ENCODE data around the gene TDRD6. TPM values are rescaled to one million over a fixed set of nuclear protein-coding genes. Genes with fewer than 3 reads are reported as not detected.

Gene TDRD6
- total RNA-seq, 1 experiment from 2014 or later: 0.02 TPM

DNA sequence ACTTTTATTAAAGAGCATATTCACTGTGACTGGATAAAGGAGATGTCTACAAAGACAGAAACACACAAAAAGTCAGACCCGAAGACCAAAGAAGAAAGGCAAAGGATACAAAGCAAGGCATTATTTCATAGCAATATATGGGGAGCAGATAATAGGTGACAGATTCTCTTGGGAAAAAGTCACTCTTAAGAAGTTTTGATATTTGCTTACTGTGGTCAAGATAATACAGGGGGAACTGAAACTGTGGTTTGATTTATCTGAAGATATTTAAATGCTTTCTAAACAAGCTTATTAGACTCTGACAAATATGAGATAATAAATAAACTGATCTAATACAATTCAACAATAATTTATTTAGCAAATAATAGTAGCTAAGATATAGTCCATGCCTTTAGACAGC is 49.8 kb upstream of the TDRD6 start:
- Histone ChIP-seq H3K23me2 (ENCODE audit: insufficient read length, low read depth, low read length, poor library complexity, severe bottlenecking) (no peaks in the 10 kb centered on the region), H3K4me2 (ENCODE audit: insufficient read depth, insufficient read length, low read length) (no peak overlapping the region), H3K79me2 (ENCODE audit: insufficient read depth, low read length) (no peaks in the 10 kb centered on the region), H2AK5ac (ENCODE audit: insufficient read length, low read length) (no peak overlapping the region), H4K5ac (ENCODE audit: insufficient read length, low read depth, low read length) (no peak overlapping the region), H3K18ac (ENCODE audit: insufficient read length, low read depth, low read length) (no peak overlapping the region), H3K4ac (ENCODE audit: low read depth, low read length) (no peak overlapping the region), H3K56ac (ENCODE audit: insufficient read length, low read depth, low read length) (no peak overlapping the region), H3K27me3 (ENCODE audit: insufficient read depth, low read length) (no peaks in the 10 kb centered on the region), H3K4me1 (ENCODE audit: insufficient read depth, low read length) (no peaks in the 10 kb centered on the region), H3K27ac (ENCODE audit: insufficient read length, low read depth, low read length) (no peak overlapping the region), H2AFZ (ENCODE audit: low read length) (no peak overlapping the region), H3K9me3 (ENCODE audit: control insufficient read depth, low read depth, low read length) (no peaks in the 10 kb centered on the region), H2BK15ac (ENCODE audit: low read depth, low read length) (no peak overlapping the region), H4K20me1 (ENCODE audit: control insufficient read depth, insufficient read depth, insufficient read length) (no peaks in the 10 kb centered on the region), H3K79me1 (ENCODE audit: insufficient read depth, low read depth, low read length, poor library complexity, severe bottlenecking) (no peaks in the 10 kb centered on the region), H3K23ac (ENCODE audit: insufficient read length, low read depth, low read length) (no peak overlapping the region), H4K91ac (ENCODE audit: insufficient read length, low read depth, low read length) (no peak overlapping the region), H2BK120ac (ENCODE audit: low read depth, low read length, poor library complexity, severe bottlenecking) (no peak overlapping the region), H3K14ac (ENCODE audit: insufficient read depth, low read length) (no peak overlapping the region), H2BK20ac (ENCODE audit: low read depth, low read length, poor library complexity, severe bottlenecking) (no peak overlapping the region), H2BK5ac (ENCODE audit: insufficient read length, low read length) (no peak overlapping the region), H3T11ph (ENCODE audit: low read length) (no peak overlapping the region), H4K8ac (replicated peaks; ENCODE audit: insufficient read length, low read depth, low read length) (no peak overlapping the region), H2BK12ac (ENCODE audit: insufficient read length, low read depth, low read length) (no peak overlapping the region), H3K9ac (ENCODE audit: extremely low read depth, insufficient read length, low read length) (no peak overlapping the region)
- no peak for TF ChIP-seq CTCF (conservative IDR thresholded peaks at IDR 0.05)
- no CpG with 5 or more reads among the region's 1 CpG for WGBS (ENCODE audit: extremely low coverage, insufficient read length, low lambda C conversion rate)
- Mint-ChIP-seq H3K9me3 (no peaks in the 10 kb centered on the region), H3K27me3 (ENCODE audit: low read depth) (no peaks in the 10 kb centered on the region), H3K4me1 (peaks cover 8 to 9% of the 10 kb centered on the region in 2 experiments; a peak in 3 of 4 replicates), H3K4me3 (no peak overlapping the region), H3K27ac (no peak overlapping the region), H3K36me3 (ENCODE audit: insufficient read depth in 1 of 3, low read depth in 3 of 3) (peaks cover 0 to 2% (median 0%) of the 10 kb centered on the region in 3 experiments; a peak in 2 of 7 replicates)
- no peak for DNase-seq
